ENCODE measurements around the gene SOD1. TPM values are rescaled to one million over a fixed set of nuclear protein-coding genes. Genes with fewer than 3 reads are reported as not detected.

The SOD1 gene
- total RNA-seq, 1 experiment from 2014 or later = 239 TPM

Other genes starting within 250 kb of the SOD1 start
- 38.2 and 41.9 TPM in 2 replicates for gene SCAF4, start 72.4 kb downstream of the SOD1 start, total RNA-seq (2022)
- gene HUNK, start 213.3 kb downstream of the SOD1 start, total RNA-seq (2022) = not detected in 2 replicates

Measured in MCF 10A (cell line).